PC-9 (cell line): ENCODE measurements around the gene BPIFB2. TPM values are rescaled to one million over a fixed set of nuclear protein-coding genes. Genes with fewer than 3 reads are reported as not detected.

ENCODE experiments used
- BruUV-seq: library from RNA; stranded (reverse); fragments of 400-500 nt; replicated peaks from 2 replicates; lab custom pipeline; 2021; lab: Mats Ljungman, UMichigan
- CTCF ChIA-PET: fragments of 300-600 bp; sonication (Branson Sonifier 250); formaldehyde crosslinking; loops from one replicate; lab custom pipeline; 2022; ENCODE audit warnings: antibody characterized with exemption; lab: Charles Lee
- POLR2A ChIA-PET: fragments of 300-600 bp; sonication (Branson Sonifier 250); formaldehyde crosslinking; loops from one replicate; lab custom pipeline; 2022; ENCODE audit warnings: antibody characterized with exemption; ENCODE audit not compliant: unreplicated experiment; lab: Charles Lee
- DNase-seq, 2 experiments: peaks; one replicate each; pipeline versions ENCODE4 v3.0.0 to v3.0.0-alpha.2; 2015 to 2022; ENCODE audit warnings: mixed read lengths in 1 of 2
- H2AFZ ChIP-seq: fragments of 200-600 bp; sonication (generic); 2 replicates; pipeline ENCODE4 v1.8.1; 2017; ENCODE audit warnings: antibody characterized with exemption
- H3F3A ChIP-seq: fragments of 200-600 bp; sonication (generic); 2 replicates; pipeline ENCODE4 v1.8.1; 2017; ENCODE audit warnings: antibody characterized with exemption, mild to moderate bottlenecking, low read depth; ENCODE audit not compliant: insufficient read depth
- H3K27ac ChIP-seq: fragments of 200-600 bp; sonication (generic); 2 replicates; pipeline ENCODE4 v1.6.1; 2016; ENCODE audit warnings: mixed run types
- H3K27me3 ChIP-seq: fragments of 200-600 bp; sonication (generic); 2 replicates; pipeline ENCODE4 v1.6.1; 2016; ENCODE audit warnings: low read depth, mixed run types; ENCODE audit not compliant: insufficient read depth
- H3K36me3 ChIP-seq: fragments of 200-600 bp; sonication (generic); 2 replicates; pipeline ENCODE4 v1.6.1; 2016; ENCODE audit warnings: low read depth, mixed run types
- H3K4me1 ChIP-seq: fragments of 200-600 bp; sonication (generic); replicated peaks from 2 replicates; pipeline ENCODE4 v1.6.1; 2016; ENCODE audit warnings: mixed run types; ENCODE audit not compliant: insufficient read depth
- H3K4me2 ChIP-seq: fragments of 200-600 bp; sonication (generic); 2 replicates; pipeline ENCODE4 v1.6.1; 2017; ENCODE audit warnings: mixed run types
- H3K4me3 ChIP-seq: fragments of 200-600 bp; sonication (generic); 2 replicates; pipeline ENCODE4 v1.6.1; 2016; ENCODE audit warnings: mixed run types
- H3K79me2 ChIP-seq: fragments of 200-600 bp; sonication (generic); 2 replicates; pipeline ENCODE4 v1.6.1; 2017; ENCODE audit warnings: low read depth, mixed run types
- H3K9me2 ChIP-seq: fragments of 200-600 bp; sonication (generic); 2 replicates; pipeline ENCODE4 v1.8.1; 2017; ENCODE audit warnings: mild to moderate bottlenecking; ENCODE audit not compliant: insufficient read depth
- H3K9me3 ChIP-seq: fragments of 200-600 bp; sonication (generic); 2 replicates; pipeline ENCODE4 v1.8.1; 2016; ENCODE audit warnings: low read depth; ENCODE audit not compliant: insufficient read depth
- H4K20me1 ChIP-seq: fragments of 200-600 bp; sonication (generic); 2 replicates; pipeline ENCODE4 v1.8.1; 2017; ENCODE audit not compliant: insufficient read depth
- EZH2 ChIP-seq: fragments of 200-600 bp; sonication (generic); IDR thresholded peaks from 2 replicates; pipeline ENCODE4 v1.8.0; 2017; ENCODE audit warnings: antibody characterized with exemption, low read depth
- intact Hi-C: fragments of 100-400 bp; cut with micrococcal nuclease; formaldehyde crosslinking; loops from one replicate; pipeline ENCODE4 v1.10.0; 2022; ENCODE audit not compliant: unreplicated experiment
- total RNA-seq: library from RNA; stranded (reverse); gene quantifications from 2 replicates; pipeline ENCODE4 v1.2.3, GENCODE V29; 2021
- TF ChIP-seq, protein P1 (sequence below): fragments of 200-600 bp; sonication (generic); conservative IDR thresholded peaks from 2 replicates; pipeline ENCODE4 v1.6.1; 2017; ENCODE audit warnings: mixed run types, antibody characterized with exemption, mild to moderate bottlenecking, moderate library complexity

Gene BPIFB2
- total RNA-seq, 1 experiment from 2014 or later = not detected

DNA sequence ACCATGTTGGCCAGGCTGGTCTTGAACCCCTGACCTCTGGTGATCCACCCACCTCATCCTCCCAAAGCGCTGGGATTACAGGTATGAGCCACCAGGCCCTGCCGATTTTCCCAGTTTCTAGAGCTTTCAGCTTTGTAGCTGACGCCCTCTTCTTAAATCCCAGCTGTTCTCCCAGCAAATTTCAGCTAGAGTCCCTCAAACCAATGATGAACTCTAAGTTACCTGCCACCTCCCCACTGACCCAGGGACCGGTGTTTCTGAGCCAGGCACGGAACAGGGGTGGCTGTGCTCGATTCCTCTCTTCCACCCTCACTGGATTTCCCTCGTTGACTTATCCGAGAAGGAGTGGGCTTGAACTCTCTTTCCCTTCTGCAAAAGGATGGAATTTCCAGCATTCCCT lies 42.4 kb upstream of the BPIFB2 start:
- H2AFZ ChIP-seq = no peak overlapping the region
- H3K79me2 ChIP-seq = no peaks in the 10 kb centered on the region
- H3K4me1 ChIP-seq = no peaks in the 10 kb centered on the region
- no peaks in the 10 kb centered on the region for H3K36me3 ChIP-seq
- no peak overlapping the region for H3K4me3 ChIP-seq
- H3K9me2 ChIP-seq = no peaks in the 10 kb centered on the region
- no peak overlapping the region for H3K4me2 ChIP-seq
- no peaks in the 10 kb centered on the region for H3F3A ChIP-seq
- H3K9me3 ChIP-seq = no peaks in the 10 kb centered on the region
- H4K20me1 ChIP-seq = no peaks in the 10 kb centered on the region
- no peak for TF ChIP-seq EZH2
- TF ChIP-seq, protein P1, sequence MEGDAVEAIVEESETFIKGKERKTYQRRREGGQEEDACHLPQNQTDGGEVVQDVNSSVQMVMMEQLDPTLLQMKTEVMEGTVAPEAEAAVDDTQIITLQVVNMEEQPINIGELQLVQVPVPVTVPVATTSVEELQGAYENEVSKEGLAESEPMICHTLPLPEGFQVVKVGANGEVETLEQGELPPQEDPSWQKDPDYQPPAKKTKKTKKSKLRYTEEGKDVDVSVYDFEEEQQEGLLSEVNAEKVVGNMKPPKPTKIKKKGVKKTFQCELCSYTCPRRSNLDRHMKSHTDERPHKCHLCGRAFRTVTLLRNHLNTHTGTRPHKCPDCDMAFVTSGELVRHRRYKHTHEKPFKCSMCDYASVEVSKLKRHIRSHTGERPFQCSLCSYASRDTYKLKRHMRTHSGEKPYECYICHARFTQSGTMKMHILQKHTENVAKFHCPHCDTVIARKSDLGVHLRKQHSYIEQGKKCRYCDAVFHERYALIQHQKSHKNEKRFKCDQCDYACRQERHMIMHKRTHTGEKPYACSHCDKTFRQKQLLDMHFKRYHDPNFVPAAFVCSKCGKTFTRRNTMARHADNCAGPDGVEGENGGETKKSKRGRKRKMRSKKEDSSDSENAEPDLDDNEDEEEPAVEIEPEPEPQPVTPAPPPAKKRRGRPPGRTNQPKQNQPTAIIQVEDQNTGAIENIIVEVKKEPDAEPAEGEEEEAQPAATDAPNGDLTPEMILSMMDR = no peak
- no peak for DNase-seq
- BruUV-seq = no TSS peak
- peaks cover 97% of the 10 kb centered on the region for H3K27me3 ChIP-seq
- ChIA-PET POLR2A (no interaction called here), CTCF (no interaction called here)
- intact Hi-C loops = no loop called here
- H3K27ac ChIP-seq = no peak overlapping the region

DNA sequence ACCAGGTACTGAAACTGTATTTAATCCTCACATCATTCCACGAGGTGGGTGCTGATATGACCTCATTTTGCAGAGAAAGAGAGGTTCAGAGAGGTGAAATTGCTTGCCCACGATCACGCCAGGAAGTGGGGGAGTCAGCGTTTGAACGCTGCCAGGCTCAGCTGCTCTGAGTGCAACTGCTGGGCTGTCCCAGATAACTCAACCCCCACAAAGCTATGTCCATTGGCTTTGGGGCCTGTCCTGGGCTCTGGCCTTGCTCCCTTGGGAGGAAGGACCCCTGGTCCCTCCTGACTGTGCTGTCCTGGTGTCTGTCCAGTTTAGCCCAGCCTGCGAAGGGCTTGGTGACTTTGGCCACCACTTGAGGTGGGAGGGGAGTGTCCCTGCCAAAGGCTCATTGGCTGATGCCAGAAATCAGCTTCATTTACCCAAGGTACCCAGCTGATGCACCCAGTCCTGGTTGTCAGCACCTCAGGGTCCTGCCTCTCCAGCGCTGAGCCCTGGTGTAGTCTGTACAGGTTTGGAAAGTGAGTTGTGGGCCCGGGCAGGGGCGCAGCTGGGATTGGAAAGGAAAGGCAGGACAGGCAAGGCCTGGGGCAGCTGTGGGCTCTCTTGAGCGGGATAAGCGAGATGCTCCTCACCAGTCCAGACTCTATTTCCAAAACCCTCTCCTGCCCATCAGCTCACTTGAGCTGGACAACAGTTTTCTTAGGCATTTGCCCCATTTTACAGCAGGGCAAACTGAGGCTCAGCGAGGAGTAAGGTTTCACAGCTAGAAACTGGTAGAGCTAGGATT lies 41.7 kb upstream of the BPIFB2 start:
- POLR2A ChIA-PET = no interaction called here
- no peaks in the 10 kb centered on the region for H3K79me2 ChIP-seq
- CTCF ChIA-PET = no interaction called here
- peaks cover 95% of the 10 kb centered on the region for H3K27me3 ChIP-seq
- no peaks in the 10 kb centered on the region for H4K20me1 ChIP-seq
- TF ChIP-seq EZH2 = no peak
- TF ChIP-seq, protein P1 = no peak
- H3K36me3 ChIP-seq = no peaks in the 10 kb centered on the region
- H2AFZ ChIP-seq = no peak overlapping the region
- DNase-seq = no peak
- intact Hi-C loops = no loop called here
- H3K4me3 ChIP-seq = no peak overlapping the region
- no peaks in the 10 kb centered on the region for H3K9me2 ChIP-seq
- BruUV-seq = no TSS peak
- H3K4me1 ChIP-seq = no peaks in the 10 kb centered on the region
- H3K27ac ChIP-seq = no peak overlapping the region
- H3K9me3 ChIP-seq = no peaks in the 10 kb centered on the region
- no peak overlapping the region for H3K4me2 ChIP-seq
- H3F3A ChIP-seq = no peaks in the 10 kb centered on the region

DNA sequence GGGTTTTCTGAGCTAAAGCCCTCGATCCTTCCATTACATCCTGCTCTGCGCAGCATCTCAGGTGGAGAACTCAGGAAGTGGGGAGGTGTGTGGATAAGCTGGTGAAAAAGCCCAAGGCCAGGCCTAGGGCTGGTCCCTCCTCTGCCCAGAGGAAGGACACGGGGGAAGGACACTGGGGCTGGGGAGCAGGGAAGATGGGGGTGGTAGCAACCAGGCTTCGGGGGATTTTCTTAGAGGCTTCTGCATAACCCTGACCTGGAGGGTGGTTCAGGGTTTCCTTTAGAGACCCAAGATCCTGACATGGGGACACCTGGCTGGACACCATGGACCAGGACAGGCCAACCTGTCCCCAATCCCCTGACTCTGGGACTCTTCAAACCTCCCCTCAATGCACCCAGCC lies 41.1 kb upstream of the BPIFB2 start:
- Histone ChIP-seq H3K36me3 (no peaks in the 10 kb centered on the region), H3K4me2 (no peak overlapping the region), H3K79me2 (no peaks in the 10 kb centered on the region), H3F3A (no peaks in the 10 kb centered on the region), H3K9me3 (no peaks in the 10 kb centered on the region), H4K20me1 (no peaks in the 10 kb centered on the region), H3K9me2 (no peaks in the 10 kb centered on the region), H3K4me1 (no peaks in the 10 kb centered on the region), H3K4me3 (no peak overlapping the region), H3K27me3 (peaks cover 94% of the 10 kb centered on the region), H3K27ac (no peak overlapping the region), H2AFZ (no peak overlapping the region)
- ChIA-PET POLR2A (no interaction called here), CTCF (no interaction called here)
- BruUV-seq = no TSS peak
- intact Hi-C loops = no loop called here
- TF ChIP-seq, protein P1 = no peak
- TF ChIP-seq EZH2 = no peak
- DNase-seq = no peak
